Activated T-cell treated with anti-CD3 and anti-CD28 coated beads for 4 hours (primary cell): Measurements from ENCODE around the gene ESF1.
A peak's percentile ranks its signal among the peaks of the same experiment; 100 is the strongest.

Experiments
- DNase-seq: peaks from one replicate; pipeline ENCODE4 v3.0.0-alpha.2; 2020

The ESF1 gene, protein sequence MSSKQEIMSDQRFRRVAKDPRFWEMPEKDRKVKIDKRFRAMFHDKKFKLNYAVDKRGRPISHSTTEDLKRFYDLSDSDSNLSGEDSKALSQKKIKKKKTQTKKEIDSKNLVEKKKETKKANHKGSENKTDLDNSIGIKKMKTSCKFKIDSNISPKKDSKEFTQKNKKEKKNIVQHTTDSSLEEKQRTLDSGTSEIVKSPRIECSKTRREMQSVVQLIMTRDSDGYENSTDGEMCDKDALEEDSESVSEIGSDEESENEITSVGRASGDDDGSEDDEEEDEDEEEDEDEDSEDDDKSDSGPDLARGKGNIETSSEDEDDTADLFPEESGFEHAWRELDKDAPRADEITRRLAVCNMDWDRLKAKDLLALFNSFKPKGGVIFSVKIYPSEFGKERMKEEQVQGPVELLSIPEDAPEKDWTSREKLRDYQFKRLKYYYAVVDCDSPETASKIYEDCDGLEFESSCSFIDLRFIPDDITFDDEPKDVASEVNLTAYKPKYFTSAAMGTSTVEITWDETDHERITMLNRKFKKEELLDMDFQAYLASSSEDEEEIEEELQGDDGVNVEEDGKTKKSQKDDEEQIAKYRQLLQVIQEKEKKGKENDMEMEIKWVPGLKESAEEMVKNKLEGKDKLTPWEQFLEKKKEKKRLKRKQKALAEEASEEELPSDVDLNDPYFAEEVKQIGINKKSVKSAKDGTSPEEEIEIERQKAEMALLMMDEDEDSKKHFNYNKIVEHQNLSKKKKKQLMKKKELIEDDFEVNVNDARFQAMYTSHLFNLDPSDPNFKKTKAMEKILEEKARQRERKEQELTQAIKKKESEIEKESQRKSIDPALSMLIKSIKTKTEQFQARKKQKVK

DNA sequence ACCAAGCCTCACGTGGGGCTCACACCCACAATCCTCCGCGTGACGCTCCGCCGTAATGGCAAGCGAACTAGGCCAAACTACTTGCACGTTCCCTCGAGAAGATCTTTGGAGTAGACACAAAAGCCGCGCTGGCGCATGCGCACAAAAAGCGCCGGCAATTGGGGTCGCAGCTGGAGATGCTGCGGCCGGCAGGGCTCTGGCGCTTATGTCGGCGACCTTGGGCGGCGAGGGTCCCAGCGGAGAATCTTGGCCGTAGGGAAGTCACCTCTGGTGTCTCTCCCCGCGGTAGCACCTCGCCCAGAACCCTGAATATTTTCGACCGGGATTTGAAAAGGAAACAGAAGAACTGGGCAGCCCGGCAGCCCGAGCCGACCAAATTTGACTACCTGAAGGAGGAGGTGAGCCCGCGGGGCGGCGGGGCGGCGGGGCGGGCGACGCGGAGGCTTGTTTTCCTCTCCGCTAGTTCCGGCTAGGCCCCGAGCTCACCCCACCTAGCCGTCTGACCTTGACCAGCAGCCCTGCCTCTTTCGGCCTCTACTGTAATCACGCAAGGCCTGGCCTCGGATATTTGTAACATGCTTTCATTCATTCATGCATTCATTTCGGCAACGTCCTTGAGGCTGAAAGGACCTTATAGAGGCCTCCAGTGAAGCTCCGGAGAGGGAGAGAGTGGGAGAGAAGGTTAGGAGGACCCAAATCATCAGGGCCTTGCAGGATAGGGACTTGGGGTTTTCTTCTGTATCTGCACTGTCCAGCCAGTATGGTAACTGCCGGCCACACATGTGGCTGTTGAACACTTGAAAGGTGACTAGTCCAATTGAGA, at the start of gene ESF1, which contains the start of gene NDUFAF5:
Gene ESF1 (minus strand): TSS at position 27 of the 823 bp plus-strand sequence. CDS start 1,779 bp downstream, outside the sequence.
Gene NDUFAF5 (plus strand): TSS at position 136 of the 823 bp plus-strand sequence. CDS start 41 bp downstream, at position 177.
- DNase-seq, result peak; percentile 89

DNA sequence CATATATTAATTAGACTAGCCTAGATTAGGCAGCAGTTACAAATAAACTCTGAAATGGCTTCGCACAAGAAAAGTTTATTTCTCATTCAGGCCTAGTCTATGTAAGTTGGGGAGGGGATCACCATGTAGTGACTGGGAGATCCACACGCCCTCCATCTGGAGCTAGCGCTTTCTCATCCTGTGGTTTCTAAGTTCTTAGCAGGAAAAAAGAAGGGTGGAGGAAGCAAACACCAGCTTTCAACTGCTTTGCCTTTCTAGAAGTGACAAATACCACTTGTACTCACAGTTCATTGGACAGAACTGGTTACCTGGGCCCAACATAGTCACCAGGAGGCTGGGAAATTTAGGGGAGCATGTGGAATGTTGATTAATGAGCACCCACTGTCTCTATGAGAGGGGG, 46.8 kb upstream of the ESF1 start:
- no peak for DNase-seq

DNA sequence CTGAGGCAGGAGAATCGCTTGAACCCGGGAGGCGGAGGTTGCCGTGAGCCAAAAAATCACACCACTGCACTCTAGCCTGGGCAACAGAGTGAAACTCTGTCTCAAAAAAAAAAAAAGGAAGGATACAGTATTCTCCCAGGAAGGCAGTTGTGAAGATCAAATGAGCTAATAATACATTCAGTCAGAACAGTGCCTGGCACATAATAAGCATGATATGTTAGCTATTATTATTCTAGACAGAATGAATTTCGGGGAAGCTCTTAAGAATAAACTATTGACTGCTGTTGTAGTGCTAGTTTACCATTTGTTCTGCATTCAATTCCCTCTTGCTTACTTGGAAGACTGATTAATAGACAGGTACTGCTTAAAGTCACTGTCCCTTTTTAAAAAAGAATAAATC, 40.7 kb upstream of the ESF1 start:
- DNase-seq, result no peak

DNA sequence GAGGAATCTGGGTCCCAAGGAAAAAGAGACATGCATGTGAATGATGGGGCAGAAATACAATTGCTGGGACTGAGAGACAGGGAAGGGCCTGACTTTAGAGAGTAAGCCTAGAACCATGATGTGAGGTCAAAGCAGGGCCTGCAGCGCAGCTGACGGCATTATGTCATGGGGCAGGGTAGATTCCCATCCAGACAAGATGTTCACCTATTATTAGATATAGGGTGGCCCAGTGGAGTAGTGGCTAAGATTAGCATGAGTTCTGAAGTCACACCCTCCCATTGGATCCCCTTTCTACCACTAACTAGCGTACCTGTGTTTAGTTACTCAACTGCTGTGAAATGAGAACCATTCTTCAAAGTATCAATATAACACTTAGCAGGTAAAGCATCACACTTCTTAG, 39.7 kb upstream of the ESF1 start:
- DNase-seq, result no peak

DNA sequence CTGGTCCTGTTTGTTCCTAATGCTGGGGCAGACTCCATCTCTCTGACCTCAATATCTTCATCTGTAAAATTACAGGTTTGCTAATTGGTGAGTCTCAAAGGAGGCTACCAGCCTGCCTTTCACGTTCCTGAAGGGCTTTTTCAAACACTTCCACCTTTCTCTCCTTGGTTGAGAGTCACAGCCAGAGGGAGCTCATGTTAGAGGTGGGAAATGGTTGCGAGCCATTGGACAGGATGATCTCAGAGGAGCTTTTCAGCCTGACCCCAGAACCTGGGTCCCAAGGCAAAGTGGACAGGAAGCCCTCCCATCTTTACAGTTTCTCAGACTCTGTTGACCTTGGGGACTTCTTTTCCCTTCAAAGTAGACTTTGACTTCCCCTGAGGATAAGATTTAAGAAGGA, 37.7 kb upstream of the ESF1 start:
- DNase-seq, result no peak

DNA sequence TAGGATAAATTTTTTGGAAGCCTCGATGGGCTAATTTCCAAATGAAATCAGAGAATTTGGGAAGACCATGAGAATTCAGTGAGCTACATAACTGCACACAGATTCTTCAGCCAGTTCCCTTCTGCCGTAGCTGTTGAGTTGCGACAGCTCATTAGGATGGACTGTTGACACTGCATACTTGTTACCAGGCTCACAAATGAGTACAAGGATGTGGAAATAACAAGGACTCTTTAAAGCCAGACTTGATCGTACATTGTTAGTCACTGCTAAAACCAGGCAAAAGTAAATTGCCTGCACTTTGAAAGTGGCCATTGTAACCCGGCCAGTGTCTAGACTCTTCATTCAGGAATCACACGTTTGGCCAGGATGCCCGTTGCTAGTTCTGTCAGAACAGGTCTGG, 37.2 kb upstream of the ESF1 start:
- no peak for DNase-seq

DNA sequence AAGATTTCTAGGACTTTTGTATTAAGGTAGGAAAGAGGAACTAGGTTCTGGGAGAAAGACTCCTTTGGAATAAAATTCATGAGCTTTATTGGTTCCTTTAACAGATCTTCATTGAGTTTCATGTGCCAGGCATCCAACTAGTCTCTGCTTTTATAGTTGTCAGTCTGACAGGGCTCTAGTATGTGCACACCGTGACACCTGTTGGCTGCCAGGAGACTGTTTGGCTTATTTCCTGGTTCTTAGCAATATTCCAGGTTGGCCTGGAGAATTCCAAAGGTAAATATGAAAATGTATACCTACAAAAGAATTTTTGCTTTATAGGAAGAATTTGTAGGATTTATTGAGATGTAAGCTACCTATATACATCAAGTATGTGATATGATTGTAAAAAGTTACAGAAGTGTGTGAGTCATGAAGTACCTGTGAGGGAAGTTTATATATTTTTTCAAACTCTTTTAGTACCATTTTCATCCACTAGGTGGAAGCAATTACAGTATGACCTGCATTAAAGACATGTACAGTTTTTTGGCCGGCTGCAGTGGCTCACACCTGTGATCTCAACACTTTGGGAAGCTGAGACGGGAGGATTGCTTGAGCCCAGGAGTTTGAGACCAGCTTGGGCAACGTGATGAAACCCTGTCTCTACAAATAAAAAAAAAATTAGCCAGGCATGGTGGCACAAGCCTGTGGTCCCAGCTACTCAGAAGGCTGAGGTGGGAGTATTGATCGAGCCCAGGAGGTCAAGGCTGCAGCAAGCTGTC, 35.3 kb upstream of the ESF1 start:
- no peak for DNase-seq

DNA sequence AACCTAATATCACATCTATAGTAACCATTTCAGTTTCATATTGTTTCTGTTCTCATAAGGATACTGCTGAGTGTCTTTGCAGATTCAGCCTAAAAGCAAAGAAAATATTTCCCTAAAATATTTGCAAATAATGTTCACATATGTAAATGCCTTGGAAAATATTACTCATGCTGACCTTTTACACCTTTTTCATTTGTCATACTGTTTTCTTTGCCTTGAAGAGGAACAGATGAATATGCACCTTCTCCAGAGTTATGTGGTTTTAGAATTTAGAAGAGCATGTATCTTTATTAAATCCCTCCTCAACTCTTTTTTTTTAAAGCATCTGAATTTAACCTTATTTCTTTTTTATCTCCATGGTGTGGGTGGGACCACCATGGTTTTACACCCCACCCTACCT, 32.6 kb upstream of the ESF1 start:
- DNase-seq, result no peak

DNA sequence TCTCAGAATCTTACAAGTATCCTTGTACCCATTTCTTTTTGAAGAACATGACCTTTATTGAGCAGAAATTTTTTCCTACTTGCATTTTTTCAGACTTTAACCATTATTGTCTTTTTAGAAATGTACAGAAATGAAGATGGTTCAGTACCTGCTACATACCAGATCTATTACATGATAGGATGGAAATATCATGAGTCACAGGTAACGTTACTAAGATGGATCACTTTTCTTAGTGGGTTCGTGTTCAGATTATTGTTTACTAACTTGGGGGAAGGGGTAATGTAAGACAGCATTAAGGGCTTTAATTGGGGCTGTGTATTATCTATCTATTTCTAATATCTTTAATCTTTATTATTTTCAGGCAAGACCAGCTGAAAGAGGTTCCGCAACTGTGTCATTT, 32.0 kb upstream of the ESF1 start:
- no peak for DNase-seq

DNA sequence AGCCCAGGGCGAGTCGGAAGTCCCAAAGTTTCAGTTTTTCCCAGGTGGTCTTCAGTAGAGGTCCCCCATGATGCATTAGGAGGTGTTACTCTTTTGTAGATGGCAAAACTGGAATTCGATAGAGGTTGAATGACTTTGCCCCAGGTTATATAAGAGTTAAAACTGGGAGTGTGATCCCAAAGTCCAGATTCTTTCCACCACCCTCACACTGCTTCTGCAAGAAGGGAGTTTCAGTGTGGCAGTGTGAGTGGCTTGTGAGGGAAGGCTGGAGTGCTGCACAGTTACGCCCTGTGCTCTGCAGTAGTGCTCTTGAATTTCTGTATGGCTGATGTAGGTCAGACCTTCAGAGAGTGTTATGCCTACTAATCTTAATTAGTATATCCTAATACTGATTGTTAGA, 30.0 kb upstream of the ESF1 start:
- no peak for DNase-seq

DNA sequence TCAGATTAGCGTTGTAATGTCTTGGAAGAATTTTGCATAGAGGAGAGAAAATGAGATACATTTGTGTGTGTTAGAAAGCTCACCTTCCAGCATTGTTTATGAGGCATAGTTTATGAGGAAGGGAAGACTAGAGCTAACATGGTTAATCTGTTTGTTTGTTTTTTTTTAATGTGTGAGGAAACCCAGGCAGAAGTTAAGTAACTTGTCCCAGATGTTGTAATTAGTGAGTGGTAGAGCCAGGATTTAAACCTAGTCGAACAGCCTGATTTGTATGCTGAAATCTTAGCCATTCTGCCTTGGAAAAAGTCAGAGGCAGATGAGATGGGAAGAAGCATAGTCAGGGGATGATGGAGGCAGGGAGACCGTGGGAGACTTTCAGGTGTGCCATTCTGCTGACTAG, 29.2 kb upstream of the ESF1 start:
- no peak for DNase-seq

DNA sequence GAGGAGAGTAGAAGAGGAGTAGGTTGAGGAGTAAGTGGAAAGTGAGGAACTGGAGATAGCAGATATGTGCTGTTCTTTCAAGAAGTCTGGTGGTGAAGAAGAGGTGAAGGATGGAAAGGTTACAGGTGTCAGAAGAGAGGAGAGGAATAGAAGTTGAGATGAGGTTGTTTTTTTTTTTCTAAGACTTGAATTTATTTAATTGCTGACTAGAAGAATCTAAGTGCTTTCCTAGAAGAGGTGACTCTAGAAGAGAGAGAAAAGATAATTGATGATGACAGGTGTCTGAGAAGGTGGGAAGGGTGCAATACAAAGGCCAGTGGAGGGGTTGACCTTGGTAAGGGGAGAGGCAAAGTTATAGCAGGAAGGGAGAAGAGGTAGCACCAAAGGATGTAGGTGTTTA, 25.7 kb upstream of the ESF1 start:
- DNase-seq, result no peak

DNA sequence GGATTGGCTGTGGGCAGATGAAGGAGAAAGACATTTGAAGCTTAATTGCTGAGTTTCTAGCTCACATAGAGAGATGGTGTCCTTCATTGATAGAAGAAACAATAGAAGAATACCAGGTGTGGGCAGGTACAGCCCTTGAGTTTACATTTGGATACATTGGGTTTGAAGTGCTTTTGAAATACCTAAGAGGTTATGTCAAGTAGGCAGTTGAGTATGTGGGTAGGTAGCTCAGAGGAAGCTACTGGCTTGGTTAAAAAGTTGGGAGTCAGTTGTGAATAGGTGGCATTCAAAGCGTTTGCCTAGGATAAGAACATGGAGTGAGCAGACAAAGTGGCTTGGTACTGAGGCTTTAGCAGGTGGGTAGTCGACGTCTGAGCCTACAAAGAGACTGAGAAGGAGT, 25.1 kb upstream of the ESF1 start:
- no peak for DNase-seq

DNA sequence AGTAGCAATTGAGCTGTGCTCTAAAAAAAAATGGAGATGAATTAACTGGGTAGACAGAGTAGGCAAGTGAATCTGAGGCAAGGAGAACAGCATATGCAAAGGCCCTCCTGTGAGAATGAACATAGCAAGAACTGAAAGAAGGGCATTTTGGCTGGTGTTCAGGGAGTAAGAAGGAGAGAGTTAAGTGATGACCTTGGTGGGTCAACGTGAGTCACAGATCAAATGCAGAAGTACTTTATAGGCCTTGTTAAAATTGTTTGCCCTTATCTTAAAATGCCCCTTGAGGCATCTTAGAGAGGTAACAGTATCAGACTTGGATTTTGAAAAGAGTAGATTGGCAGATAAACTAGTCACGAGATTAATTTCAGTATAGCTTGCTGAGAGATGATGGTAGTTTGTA, 24.7 kb upstream of the ESF1 start:
- DNase-seq, result no peak

DNA sequence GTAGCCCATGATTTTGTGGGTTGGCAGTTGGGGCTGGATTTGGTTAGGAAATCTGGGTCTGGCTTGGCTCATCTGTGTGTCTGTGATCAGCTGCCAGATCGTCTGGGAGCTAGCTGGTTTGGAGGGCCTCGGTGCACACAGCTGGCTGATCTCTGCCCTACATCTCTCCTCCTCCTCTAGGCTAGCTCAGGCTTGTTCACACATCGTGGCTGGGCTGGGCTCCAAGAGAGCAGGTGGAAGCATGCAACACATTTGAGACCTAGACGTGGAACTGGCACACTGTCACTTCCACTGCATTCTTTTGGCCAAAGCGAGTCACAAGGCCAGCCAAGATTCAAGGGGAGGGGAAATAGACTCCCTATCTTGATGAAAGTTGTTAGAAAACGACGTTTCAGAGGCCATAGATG, 16.0 kb upstream of the ESF1 start:
- no peak for DNase-seq

DNA sequence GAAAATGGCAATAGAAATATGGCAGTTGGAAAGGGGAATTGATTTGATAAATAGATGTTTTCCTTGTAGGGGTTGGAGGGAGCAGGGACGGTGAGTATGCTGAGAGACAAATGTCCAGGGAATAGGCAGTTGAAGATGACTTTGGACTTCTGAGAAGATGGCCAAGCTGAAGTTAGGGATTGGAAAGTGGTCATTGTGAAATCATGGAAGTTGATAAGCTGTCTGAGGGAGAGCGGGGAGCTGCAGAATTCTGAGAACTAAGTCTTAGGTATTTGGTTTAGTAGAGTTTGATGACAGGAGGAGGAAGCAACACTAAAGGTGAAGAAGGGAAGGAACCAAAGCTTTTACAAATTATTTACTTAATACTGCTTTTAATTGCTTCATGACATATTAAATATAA, 15.3 kb upstream of the ESF1 start:
- DNase-seq, result no peak

DNA sequence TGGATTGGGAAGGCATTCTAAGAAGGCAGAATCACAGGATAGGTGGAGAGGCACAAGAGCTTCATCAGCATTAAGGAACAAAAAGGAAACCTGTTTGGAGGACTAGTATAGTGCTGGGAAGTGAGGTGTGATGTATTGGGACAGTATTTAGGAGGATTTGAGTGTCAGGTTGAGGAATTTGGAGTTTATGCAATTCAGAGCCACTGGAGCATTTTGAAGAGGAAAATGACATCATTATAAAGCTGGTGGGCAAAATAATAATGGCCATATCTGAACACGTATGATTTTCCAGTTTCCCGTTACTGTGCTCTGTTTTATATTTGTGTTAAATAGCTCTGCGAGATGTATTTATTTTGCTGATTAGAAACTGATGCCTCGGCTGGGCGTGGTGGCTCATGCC, 14.3 kb upstream of the ESF1 start:
- no peak for DNase-seq

DNA sequence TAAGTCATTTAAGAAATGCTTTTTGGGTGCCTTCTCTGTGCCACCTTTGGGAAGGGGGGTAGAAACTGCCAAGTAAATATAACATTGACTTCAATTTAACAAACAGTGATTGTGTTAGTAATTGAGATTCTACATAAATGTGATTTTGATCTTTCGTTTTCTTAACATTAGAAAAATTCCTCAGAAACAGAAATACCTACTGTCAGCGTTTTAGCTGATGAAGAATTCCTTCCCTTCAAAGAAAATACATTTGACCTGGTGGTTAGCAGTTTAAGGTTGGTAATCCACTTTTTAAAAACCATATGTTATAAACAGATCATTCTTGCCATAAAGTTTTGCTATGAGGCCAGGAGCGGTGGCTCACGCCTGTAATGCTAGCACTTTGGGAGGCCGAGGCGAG, 9.9 kb upstream of the ESF1 start:
- no peak for DNase-seq

DNA sequence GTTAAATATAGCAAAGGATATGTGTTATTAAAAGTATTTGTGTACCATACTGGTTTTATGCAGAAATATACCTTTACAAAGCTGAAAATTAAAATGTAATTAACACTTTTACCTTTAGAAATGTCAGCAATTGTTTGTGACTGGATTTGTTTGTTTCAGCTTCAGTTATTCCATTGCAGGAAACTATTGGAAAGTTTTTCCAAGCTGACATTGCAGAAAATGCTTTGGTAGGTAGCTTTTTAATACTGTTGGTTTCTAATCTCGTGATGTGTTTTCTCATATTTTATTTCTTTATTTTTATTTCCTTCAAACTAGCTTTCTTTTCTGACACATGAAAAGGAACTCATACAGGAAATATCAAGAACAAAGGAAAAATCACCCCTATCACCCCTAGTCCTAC, 8.3 kb upstream of the ESF1 start:
- DNase-seq, result no peak

DNA sequence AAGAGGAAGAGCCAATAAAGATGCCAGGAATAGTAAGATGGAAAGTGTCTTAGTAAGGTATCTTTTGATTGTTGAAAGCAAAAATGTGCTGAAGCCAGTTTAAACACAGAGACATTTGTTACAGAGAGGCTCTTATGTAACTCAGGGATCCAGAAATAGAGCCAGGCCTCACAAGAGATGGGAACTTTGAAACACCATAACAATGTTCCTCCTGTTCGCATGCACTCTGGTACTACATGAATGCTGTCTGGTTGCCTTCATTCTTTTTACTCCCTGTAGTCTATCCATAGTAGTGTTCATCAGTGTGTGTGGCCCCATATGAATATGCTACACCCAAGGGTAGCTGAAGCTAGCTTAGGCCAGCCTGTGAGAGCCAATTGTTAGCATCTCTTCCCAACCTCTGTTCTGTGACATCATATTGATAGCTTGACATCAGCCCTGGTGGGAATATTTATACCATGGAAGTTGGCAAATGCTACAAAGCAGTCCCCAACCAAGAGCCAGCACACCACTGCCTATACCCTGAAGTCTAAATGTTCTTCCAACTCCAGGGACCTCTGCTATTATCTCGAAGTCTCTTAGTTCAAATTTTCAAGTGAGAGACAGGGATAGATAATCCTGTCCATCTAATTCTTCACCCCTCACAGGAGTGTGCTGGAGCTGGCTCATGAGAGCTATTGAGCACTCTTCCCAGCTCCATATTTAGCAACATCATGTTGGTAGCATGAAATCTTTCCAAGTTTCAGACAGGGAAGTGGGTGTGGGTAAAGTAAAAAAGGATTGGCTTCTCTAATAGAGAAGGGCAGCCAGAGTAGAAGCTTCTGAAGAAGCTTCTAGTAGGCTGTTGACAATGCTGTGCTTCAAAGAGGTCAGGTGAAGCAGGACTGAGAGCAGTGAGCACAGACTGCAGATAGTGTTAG, 7.1 kb upstream of the ESF1 start:
- DNase-seq, result no peak

DNA sequence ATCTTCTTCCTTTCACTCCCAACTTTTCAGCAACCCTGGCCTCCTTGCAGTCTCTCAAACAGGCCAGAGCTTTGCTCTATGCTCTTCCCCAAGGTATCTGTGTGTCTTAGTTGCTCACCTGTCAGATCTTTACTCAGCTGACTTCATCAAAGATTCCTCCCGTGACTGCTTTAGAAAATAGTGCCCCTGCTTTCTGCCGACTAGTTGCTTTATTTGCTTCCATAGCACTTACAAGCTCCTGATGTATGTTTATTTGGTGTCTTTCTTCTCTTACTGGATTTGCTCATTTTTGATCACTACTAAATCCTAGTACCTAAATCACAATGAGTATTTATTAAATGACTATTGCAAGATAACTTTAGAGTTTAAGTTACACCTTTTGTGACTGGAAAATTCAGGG, 6.0 kb upstream of the ESF1 start:
- DNase-seq, result no peak
